Natural killer cell treated with Interleukin-12 subunit alpha and Interleukin-12 subunit beta and Interleukin-15 and Interleukin-18, amount 100 ng/mL, for 72 hours (primary cell): ENCODE data around the gene SFPQ. TPM values are rescaled to one million over a fixed set of nuclear protein-coding genes. Genes with fewer than 3 reads are reported as not detected.
"Not testable (repeated sequence)": the region's sequence is repeated elsewhere in the genome, so short reads cannot be mapped to it uniquely, and the experiment has no call there.

ENCODE experiments used
- ATAC-seq, 2 donors: fragments of 150-1000 bp; cut with Tn5 transposase in 1 of 2; sonication (Bioruptor Pico), chemical (Tn5 transposase) in 1 of 2; 2 replicates each; pipeline ENCODE4 v1.10.0; 2021
- DNase-seq: peaks from one replicate; pipeline ENCODE4 v3.0.0; 2022; ENCODE audit warnings: low spot score
- H3K27ac Mint-ChIP-seq, 2 donors: 1 replicate in 1 of 2; 2 replicates in 1 of 2; pipeline ENCODE4 v1.8.0; 2022; ENCODE audit warnings: mixed read lengths in 2 of 2, mild to moderate bottlenecking in 1 of 2, moderate library complexity in 1 of 2
- H3K27me3 Mint-ChIP-seq, 2 donors: 1 replicate in 1 of 2; 2 replicates in 1 of 2; pipeline ENCODE4 v1.8.0; 2022; ENCODE audit warnings: mixed read lengths in 2 of 2
- H3K36me3 Mint-ChIP-seq: one replicate; pipeline ENCODE4 v1.8.0; 2022; ENCODE audit warnings: mixed read lengths
- H3K4me1 Mint-ChIP-seq, 2 donors: 1 replicate in 1 of 2; 2 replicates in 1 of 2; pipeline ENCODE4 v1.8.0; 2022; ENCODE audit warnings: low read depth in 2 of 2, mixed read lengths in 2 of 2, mild to moderate bottlenecking in 1 of 2
- H3K4me3 Mint-ChIP-seq: one replicate; pipeline ENCODE4 v1.8.0; 2022; ENCODE audit warnings: mixed read lengths
- H3K9me3 Mint-ChIP-seq: 2 replicates; pipeline ENCODE4 v1.8.0; 2022; ENCODE audit warnings: mixed read lengths
- total RNA-seq, 2 donors: library from RNA; stranded (reverse); gene quantifications; one replicate each; pipeline ENCODE4 v1.2.3, GENCODE V29; 2022

SFPQ gene
- total RNA-seq, 2 donors from 2014 or later: 334 to 364 TPM

GRCh38 chr1:35143737-35144508 is 49.0 kb downstream of the SFPQ start:
- Mint-ChIP-seq H3K4me1 (peaks cover 8 to 12% of the 10 kb centered on the region in 2 donors), H3K9me3 (no peaks in the 10 kb centered on the region), H3K36me3 (no peaks in the 10 kb centered on the region), H3K27me3 (no peaks in the 10 kb centered on the region), H3K4me3 (no peak overlapping the region), H3K27ac (no peak overlapping the region)
- DNase-seq: no peak
- no peak for ATAC-seq

GRCh38 chr1:35142728-35143127 is 50.2 kb downstream of the SFPQ start:
- not testable (repeated sequence) for H3K4me3 Mint-ChIP-seq, ATAC-seq, H3K27me3 Mint-ChIP-seq, DNase-seq, H3K9me3 Mint-ChIP-seq, H3K36me3 Mint-ChIP-seq, H3K27ac Mint-ChIP-seq
- peaks cover 8 to 12% of the 10 kb centered on the region in 2 donors for H3K4me1 Mint-ChIP-seq

- not testable (repeated sequence) for H3K9me3 Mint-ChIP-seq, DNase-seq, H3K36me3 Mint-ChIP-seq, H3K4me3 Mint-ChIP-seq, H3K27me3 Mint-ChIP-seq, H3K27ac Mint-ChIP-seq, ATAC-seq
- H3K4me1 Mint-ChIP-seq: peaks cover 8 to 12% of the 10 kb centered on the region in 2 donors
Measured at GRCh38 chr1:35142294-35142693, 50.7 kb downstream of the SFPQ start.

- not testable (repeated sequence) for H3K4me1 Mint-ChIP-seq, H3K9me3 Mint-ChIP-seq, DNase-seq, ATAC-seq, H3K36me3 Mint-ChIP-seq, H3K27ac Mint-ChIP-seq, H3K4me3 Mint-ChIP-seq, H3K27me3 Mint-ChIP-seq
Measured at GRCh38 chr1:35137590-35137989, 55.4 kb downstream of the SFPQ start.

GRCh38 chr1:35136780-35137179 is 56.2 kb downstream of the SFPQ start:
- DNase-seq: no peak
- no peaks in the 10 kb centered on the region for H3K36me3 Mint-ChIP-seq
- no peaks in the 10 kb centered on the region for H3K27me3 Mint-ChIP-seq
- no peaks in the 10 kb centered on the region for H3K9me3 Mint-ChIP-seq
- ATAC-seq: no peak
- no peak overlapping the region for H3K4me3 Mint-ChIP-seq
- no peak overlapping the region for H3K27ac Mint-ChIP-seq
- H3K4me1 Mint-ChIP-seq: no peaks in the 10 kb centered on the region

Other genes with a start within 250 kb of the SFPQ start
- gene TMEM35B, start 207.8 kb downstream of the SFPQ start, total RNA-seq: 10 to 100 TPM; 14.3 to 20.3 TPM
- 10 to 100 TPM; 27.2 TPM for gene ZMYM6, start 161.2 kb downstream of the SFPQ start, total RNA-seq
- gene ZMYM1, start 113.8 kb downstream of the SFPQ start, total RNA-seq: 1 to 10 TPM; 7.6 to 10.0 TPM
- gene ZMYM4, start 75.6 kb upstream of the SFPQ start, total RNA-seq: 10 to 100 TPM; 36.8 to 41.5 TPM